GM19239 (cell line): ENCODE measurements around the gene KRTAP10-2.

Experiments
- DNase-seq: peaks from one replicate; pipeline ENCODE4 v3.0.0; 2011; ENCODE audit warnings: low spot score; ENCODE audit not compliant: insufficient read length
- FAIRE-seq: peaks from 2 replicates; lab custom pipeline; 2011; peaks lifted over from hg19 to GRCh38; lab: Jason Lieb, UNC

KRTAP10-2 gene

GRCh38 chr21:44529011-44529421 is 22.3 kb downstream of the KRTAP10-2 start:
- FAIRE-seq, result no peak

GRCh38 chr21:44528634-44528995 is 22.7 kb downstream of the KRTAP10-2 start:
- no peak for FAIRE-seq
- DNase-seq, result no peak

More at GRCh38 chr21:44529011-44529421, 22.3 kb downstream of the KRTAP10-2 start:
- no peak for DNase-seq

GRCh38 chr21:44527983-44528633 is 23.2 kb downstream of the KRTAP10-2 start:
- no peak for FAIRE-seq
- DNase-seq, result no peak

- FAIRE-seq, result no peak
These were observed 23.9 kb downstream of the KRTAP10-2 start for GRCh38 chr21:44527156-44527982.

GRCh38 chr21:44526096-44526997 is 25.0 kb downstream of the KRTAP10-2 start:
- DNase-seq (no peak), FAIRE-seq (no peak)

More at GRCh38 chr21:44527156-44527982, 23.9 kb downstream of the KRTAP10-2 start:
- no peak for DNase-seq

GRCh38 chr21:44525391-44526095 is 25.8 kb downstream of the KRTAP10-2 start:
- no peak for DNase-seq
- FAIRE-seq, result no peak

GRCh38 chr21:44524414-44525371 is 26.6 kb downstream of the KRTAP10-2 start:
- DNase-seq (no peak), FAIRE-seq (no peak)

- FAIRE-seq (no peak), DNase-seq (no peak)
These were observed 27.5 kb downstream of the KRTAP10-2 start for GRCh38 chr21:44523567-44524413.

GRCh38 chr21:44522753-44523204 is 28.5 kb downstream of the KRTAP10-2 start:
- FAIRE-seq (no peak), DNase-seq (no peak)

- DNase-seq, result no peak
- no peak for FAIRE-seq
These were observed 29.2 kb downstream of the KRTAP10-2 start for GRCh38 chr21:44521928-44522752.

- FAIRE-seq, result no peak
These were observed 29.9 kb downstream of the KRTAP10-2 start for GRCh38 chr21:44521301-44521927.

GRCh38 chr21:44520326-44521300 is 30.7 kb downstream of the KRTAP10-2 start:
- FAIRE-seq (no peak), DNase-seq (no peak)

More at GRCh38 chr21:44521301-44521927, 29.9 kb downstream of the KRTAP10-2 start:
- DNase-seq, result no peak

- no peak for FAIRE-seq
- DNase-seq, result no peak
These were observed 31.7 kb downstream of the KRTAP10-2 start for GRCh38 chr21:44519346-44520325.

GRCh38 chr21:44518686-44519085 is 32.6 kb downstream of the KRTAP10-2 start:
- no peak for DNase-seq

More at GRCh38 chr21:44518686-44519085, 32.6 kb downstream of the KRTAP10-2 start:
- FAIRE-seq, result no peak
